Measurements from ENCODE around the gene PRODH. TPM values are rescaled to one million over a fixed set of nuclear protein-coding genes. Genes with fewer than 3 reads are reported as not detected.
A peak's percentile ranks its signal among the peaks of the same experiment; 100 is the strongest.
"Not testable (repeated sequence)": the region's sequence is repeated elsewhere in the genome, so short reads cannot be mapped to it uniquely, and the experiment has no call there.

Gene PRODH
- total and polyA plus RNA-seq, 2 experiments from 2014 or later = 10.0 to 67.4 TPM

DNA sequence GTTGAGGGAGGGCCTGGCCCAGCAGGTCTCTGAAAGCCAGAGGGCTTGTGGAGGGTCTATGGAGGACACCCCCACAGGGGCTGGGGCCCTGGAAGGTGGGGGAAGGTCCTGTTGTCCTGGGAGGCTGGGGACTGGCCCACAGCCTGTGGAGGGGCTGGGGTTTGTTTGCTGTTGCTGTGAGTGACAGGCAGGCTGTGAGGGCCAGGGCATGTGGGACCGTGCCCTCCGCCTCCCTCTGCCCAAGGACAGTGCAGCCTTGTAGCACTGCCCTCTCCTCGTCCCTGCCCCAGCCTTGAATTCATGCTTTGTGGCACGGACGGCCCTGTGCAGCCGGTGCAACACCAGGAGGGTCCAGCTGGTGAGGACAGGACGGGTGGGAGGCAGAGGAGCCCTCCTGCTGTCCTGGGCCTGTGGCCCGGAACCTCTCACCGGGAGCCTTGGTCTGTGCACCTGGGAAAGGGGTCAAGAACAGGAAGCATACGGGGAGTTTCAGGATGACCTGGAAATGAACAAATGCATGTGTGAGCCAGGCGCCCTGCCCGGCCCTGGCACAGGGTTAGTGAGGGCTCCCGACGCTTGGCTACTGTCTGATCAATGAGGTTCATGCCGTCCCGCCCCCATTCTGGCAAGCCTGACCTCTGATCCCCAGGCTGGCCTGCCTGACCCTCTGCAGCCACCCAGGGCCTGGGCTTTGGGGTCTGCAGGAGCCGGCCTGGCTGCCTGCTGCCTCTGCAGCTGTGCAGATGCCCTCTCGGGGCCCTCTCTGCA lies 37.4 kb upstream of the PRODH start (continued):
- TF ChIP-seq, protein P1, sequence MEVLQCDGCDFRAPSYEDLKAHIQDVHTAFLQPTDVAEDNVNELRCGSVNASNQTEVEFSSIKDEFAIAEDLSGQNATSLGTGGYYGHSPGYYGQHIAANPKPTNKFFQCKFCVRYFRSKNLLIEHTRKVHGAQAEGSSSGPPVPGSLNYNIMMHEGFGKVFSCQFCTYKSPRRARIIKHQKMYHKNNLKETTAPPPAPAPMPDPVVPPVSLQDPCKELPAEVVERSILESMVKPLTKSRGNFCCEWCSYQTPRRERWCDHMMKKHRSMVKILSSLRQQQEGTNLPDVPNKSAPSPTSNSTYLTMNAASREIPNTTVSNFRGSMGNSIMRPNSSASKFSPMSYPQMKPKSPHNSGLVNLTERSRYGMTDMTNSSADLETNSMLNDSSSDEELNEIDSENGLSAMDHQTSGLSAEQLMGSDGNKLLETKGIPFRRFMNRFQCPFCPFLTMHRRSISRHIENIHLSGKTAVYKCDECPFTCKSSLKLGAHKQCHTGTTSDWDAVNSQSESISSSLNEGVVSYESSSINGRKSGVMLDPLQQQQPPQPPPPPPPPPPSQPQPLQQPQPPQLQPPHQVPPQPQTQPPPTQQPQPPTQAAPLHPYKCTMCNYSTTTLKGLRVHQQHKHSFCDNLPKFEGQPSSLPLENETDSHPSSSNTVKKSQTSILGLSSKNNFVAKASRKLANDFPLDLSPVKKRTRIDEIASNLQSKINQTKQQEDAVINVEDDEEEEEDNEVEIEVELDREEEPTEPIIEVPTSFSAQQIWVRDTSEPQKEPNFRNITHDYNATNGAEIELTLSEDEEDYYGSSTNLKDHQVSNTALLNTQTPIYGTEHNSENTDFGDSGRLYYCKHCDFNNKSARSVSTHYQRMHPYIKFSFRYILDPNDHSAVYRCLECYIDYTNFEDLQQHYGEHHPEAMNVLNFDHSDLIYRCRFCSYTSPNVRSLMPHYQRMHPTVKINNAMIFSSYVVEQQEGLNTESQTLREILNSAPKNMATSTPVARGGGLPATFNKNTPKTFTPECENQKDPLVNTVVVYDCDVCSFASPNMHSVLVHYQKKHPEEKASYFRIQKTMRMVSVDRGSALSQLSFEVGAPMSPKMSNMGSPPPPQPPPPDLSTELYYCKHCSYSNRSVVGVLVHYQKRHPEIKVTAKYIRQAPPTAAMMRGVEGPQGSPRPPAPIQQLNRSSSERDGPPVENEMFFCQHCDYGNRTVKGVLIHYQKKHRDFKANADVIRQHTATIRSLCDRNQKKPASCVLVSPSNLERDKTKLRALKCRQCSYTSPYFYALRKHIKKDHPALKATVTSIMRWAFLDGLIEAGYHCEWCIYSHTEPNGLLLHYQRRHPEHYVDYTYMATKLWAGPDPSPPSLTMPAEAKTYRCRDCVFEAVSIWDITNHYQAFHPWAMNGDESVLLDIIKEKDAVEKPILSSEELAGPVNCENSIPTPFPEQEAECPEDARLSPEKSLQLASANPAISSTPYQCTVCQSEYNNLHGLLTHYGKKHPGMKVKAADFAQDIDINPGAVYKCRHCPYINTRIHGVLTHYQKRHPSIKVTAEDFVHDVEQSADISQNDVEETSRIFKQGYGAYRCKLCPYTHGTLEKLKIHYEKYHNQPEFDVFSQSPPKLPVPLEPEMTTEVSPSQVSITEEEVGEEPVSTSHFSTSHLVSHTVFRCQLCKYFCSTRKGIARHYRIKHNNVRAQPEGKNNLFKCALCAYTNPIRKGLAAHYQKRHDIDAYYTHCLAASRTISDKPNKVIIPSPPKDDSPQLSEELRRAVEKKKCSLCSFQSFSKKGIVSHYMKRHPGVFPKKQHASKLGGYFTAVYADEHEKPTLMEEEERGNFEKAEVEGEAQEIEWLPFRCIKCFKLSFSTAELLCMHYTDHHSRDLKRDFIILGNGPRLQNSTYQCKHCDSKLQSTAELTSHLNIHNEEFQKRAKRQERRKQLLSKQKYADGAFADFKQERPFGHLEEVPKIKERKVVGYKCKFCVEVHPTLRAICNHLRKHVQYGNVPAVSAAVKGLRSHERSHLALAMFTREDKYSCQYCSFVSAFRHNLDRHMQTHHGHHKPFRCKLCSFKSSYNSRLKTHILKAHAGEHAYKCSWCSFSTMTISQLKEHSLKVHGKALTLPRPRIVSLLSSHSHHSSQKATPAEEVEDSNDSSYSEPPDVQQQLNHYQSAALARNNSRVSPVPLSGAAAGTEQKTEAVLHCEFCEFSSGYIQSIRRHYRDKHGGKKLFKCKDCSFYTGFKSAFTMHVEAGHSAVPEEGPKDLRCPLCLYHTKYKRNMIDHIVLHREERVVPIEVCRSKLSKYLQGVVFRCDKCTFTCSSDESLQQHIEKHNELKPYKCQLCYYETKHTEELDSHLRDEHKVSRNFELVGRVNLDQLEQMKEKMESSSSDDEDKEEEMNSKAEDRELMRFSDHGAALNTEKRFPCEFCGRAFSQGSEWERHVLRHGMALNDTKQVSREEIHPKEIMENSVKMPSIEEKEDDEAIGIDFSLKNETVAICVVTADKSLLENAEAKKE (CRISPR knock-in tag; IDR thresholded peaks at IDR 0.05) = no peak

DNA sequence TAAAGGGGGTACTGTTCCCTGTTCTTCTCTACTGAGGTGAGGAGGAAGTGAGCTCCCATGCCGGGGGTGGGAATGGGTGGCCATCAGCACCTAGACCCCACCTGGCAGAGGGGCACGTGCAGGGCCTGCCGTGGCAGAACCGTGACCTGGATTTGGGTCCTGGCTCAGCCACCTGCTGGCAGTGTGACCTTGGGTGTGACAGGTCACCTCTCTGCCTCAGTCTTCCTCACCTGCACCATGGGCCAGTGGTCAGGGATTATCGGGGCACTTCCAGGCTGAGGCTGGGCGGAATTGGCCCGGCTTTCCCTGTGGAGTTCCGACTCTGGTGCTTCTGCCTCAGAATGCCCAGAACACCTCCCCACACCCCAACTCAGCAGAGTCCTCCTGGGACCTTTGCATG lies 36.5 kb upstream of the PRODH start:
- H3K36me3 ChIP-seq (ENCODE audit: insufficient read depth); H3F3A ChIP-seq (replicated peaks; ENCODE audit: low read depth); H3K27ac ChIP-seq (ENCODE audit: low read depth); H2AFZ ChIP-seq; H3K4me3 Mint-ChIP-seq; H3K4me2 ChIP-seq; DNase-seq (ENCODE audit: low spot score); H3K4me1 ChIP-seq (ENCODE audit: insufficient read depth); H3K9me2 ChIP-seq (ENCODE audit: insufficient read depth); H3K4me3 ChIP-seq; H3K27me3 ChIP-seq (ENCODE audit: insufficient read depth); H3K9me3 Mint-ChIP-seq; H3K27me3 Mint-ChIP-seq (ENCODE audit: insufficient read depth, low read depth, poor library complexity); H3K36me3 Mint-ChIP-seq (ENCODE audit: low read depth); H3K4me1 Mint-ChIP-seq; ATAC-seq; H3K79me2 ChIP-seq (replicated peaks; ENCODE audit: insufficient read depth); H3K27ac Mint-ChIP-seq; H4K20me1 ChIP-seq (replicated peaks; ENCODE audit: insufficient read depth): not testable (repeated sequence)

DNA sequence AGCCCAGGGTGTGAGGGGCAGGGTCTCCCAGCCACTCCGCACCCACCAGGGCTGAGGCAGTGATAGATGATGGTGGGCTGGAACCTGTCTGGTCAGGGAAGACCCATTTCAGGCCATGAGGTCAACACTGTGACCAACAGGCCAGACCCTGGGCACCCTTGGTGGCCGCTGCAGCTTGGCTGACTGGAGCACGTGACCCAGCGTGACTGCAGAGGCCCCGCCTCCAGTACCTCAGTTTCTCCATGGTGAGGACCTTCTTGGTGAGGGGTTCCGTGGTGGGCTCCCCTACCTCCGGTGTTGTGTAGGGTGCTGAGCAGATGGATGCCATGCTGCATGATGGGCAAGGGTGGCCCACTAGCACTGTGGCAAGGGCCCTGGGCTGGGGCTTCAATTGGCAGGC lies 35.9 kb upstream of the PRODH start:
- not testable (repeated sequence) for H3F3A ChIP-seq (replicated peaks; ENCODE audit: low read depth); DNase-seq (ENCODE audit: low spot score); H3K27ac Mint-ChIP-seq; H3K9me2 ChIP-seq (ENCODE audit: insufficient read depth); H3K4me3 ChIP-seq; H3K27me3 ChIP-seq (ENCODE audit: insufficient read depth); H3K4me1 Mint-ChIP-seq; ATAC-seq; H3K36me3 ChIP-seq (ENCODE audit: insufficient read depth); H3K27ac ChIP-seq (ENCODE audit: low read depth); H3K9me3 Mint-ChIP-seq; H2AFZ ChIP-seq; H3K4me2 ChIP-seq; H4K20me1 ChIP-seq (replicated peaks; ENCODE audit: insufficient read depth); H3K4me1 ChIP-seq (ENCODE audit: insufficient read depth); H3K79me2 ChIP-seq (replicated peaks; ENCODE audit: insufficient read depth); H3K27me3 Mint-ChIP-seq (ENCODE audit: insufficient read depth, low read depth, poor library complexity); H3K36me3 Mint-ChIP-seq (ENCODE audit: low read depth)
- H3K4me3 Mint-ChIP-seq = peak overlapping the region; percentile 71

Data from GM23338 (cell line).